Hematopoietic multipotent progenitor cell treated with erythropoietin and hydrocortisone succinate and interleukin-3 and kit ligand, for 15 days (in vitro differentiated cells): ENCODE results near the gene TAC4.

Experiments
- DNase-seq: peaks from one replicate; pipeline ENCODE4 v3.0.0-alpha.2; 2015; ENCODE audit warnings: low spot score

TAC4 gene

DNA sequence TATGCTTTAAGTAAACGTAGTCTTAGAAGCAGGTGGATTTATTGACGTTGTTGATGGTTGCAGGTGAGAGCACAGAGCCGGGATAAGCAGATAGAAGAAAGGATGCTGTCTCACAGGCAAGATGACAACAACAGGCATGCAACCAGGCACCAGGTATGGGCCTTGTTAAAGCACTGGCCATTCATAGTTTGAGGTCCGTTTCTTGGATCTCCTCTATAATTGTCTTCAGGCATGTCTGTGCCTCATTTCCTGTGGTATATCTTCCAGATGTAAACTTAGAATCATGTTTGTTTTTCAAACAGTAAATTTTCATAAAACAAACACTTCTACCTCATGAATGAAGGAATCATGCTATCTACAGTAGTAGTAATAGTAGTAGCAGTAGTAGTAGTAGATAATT is 38.8 kb downstream of the TAC4 start:
- DNase-seq: no peak

DNA sequence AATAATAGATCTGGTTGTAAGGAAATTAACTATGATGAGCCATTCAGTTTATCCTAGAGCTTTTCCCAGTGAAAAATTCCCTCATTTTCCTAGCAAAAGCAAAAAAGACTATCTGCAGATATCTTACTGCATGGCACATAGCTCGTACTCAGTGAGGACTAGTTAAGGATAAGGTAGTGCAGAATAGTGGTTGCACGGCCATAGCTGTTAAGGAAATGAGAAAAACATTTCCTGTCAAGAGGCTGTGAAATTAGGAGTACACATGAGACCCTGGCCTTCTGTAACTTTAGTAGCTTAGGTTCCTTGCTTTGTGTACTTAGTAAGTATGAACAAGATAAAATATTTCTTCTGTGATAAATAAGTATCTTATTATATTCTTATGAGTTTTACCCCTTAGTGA is 49.1 kb downstream of the TAC4 start:
- no peak for DNase-seq

DNA sequence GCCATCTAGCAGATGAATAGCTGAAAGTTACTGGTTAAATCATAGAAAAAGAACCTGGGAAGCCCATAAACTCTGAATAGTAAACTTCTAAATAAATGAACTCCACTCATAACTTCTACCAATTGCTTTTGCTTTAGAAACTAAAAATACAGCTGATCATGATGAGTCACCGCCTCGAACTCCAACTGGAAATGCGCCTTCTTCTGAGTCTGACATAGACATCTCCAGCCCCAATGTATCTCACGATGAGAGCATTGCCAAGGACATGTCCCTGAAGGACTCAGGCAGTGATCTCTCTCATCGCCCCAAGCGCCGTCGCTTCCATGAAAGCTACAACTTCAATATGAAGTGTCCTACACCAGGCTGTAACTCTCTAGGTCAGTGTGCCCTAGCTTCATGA is 49.7 kb downstream of the TAC4 start:
- DNase-seq: no peak

DNA sequence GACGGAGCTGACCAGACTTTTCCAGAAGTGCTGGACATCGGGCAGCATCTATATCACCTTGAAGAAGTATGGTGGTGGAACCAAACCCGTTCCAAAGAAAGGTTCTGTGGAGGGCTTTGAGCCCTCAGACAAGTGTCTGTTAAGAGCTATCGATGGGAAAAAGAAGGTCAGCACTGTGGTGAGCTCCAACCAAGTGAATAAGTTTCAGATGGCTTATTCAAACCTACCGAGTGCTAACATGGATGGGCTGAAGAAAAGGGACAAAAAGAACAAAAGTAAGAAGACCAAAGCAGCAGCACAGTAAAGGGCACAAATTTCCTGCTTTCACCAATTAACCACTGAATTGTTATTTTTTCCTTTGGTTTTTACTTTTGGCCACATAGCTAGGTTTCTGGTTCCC is 52.5 kb downstream of the TAC4 start:
- no peak for DNase-seq

DNA sequence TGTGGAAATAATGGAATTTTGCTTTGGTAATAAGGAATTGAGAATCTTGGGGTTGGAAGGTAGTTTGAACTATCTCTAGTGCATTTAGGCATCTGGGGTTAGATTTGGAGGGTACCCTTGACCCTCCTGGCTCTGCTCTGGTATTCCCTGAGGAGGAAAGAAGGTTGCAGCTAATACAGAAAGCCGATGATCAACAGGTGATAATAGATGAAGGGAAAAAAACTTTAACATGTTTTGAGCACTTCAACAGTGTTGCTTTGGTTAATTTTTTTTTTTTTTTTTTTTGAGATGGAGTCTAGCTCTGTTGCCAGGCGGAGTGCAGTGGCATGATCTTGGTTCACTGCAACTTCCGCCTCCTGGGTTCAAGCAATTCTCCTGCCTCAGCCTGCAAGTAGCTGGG is 54.6 kb downstream of the TAC4 start:
- no peak for DNase-seq

DNA sequence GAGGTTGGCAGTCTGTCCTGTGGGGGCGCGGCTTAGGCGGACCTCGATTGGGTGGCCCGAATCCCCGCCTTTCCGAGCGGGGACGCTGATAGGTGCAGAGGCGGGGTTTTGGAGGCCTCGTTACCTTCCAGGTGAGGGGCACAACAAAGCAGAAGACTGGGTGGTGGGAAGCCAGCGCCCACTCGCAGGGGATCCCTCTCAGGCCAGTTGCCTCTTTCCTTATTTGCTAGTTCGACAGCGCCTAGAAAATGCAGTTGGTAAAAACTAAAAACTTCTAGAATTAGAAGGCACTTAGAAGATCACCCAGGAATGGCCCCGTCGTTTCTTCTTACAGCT is 58.7 kb downstream of the TAC4 start:
- no peak for DNase-seq

DNA sequence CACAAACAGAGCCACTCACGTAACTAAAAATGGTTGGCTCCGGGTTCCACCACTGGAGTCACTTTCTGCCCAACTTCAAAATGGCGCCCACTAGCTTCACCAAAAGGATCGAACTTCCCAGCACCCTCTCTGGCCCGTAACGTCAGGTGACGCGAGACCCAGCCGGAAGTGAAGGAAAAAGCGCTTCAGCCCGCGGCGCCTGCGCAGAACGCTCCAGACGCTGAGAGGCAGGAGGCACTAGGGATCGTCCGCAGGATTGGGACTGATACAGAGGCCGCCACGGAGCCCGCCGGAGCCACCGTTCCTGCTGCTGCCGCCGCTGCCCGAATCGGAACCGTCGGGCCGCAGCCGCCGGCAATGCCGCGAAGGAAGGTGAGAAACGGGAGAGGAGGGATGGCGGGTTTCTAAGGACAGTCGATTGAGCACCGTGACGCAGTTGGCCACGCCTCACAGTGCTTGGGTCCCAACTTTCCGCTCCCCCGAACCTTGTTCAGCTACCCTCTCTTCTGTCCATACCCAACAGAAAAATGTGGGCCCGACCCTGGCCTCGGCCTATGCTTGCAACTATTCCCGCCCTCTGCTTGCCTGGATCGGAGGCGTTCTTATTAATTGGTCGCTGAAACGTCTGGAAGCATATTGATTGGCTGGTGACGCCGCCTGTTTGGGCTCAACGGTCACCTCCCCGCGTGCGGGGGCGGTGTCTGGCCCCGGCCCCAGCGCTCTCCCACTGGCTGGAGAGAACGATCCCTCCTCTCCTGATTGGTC is 59.2 kb downstream of the TAC4 start, which contains the start of gene KAT7:
KAT7 (plus strand) TSS at position 204 of the 765 bp plus-strand sequence; CDS start at position 358, 154 bp downstream.
- peak; percentile 100 for DNase-seq
